A549 (cell line): ENCODE results near the gene STAG2. TPM values are rescaled to one million over a fixed set of nuclear protein-coding genes. Genes with fewer than 3 reads are reported as not detected.
A peak's percentile ranks its signal among the peaks of the same experiment; 100 is the strongest.

Source experiments
- ATAC-seq, 2 experiments: fragments of 200-7000 bp in 1 of 2; fragments of >200 bp in 1 of 2; cut with Nextera tagmentation in 1 of 2; cut with Tn5 transposase in 1 of 2; 3 replicates each; pipeline versions ENCODE4 v1.8.0 to v1.9.1; 2018 to 2020; ENCODE audit warnings: mild to moderate bottlenecking in 1 of 2, moderate library complexity in 1 of 2
- CTCF ChIA-PET: fragments of 300-600 bp; sonication (Branson Sonifier 250); formaldehyde crosslinking; extraction: SDS; loops from one replicate; lab custom pipeline; 2021; ENCODE audit warnings: antibody characterized with exemption, inconsistent platforms; lab: Yijun Ruan, JAX
- POLR2A ChIA-PET: fragments of 350-600 bp; formaldehyde crosslinking; extraction: SDS; loops from one replicate; lab custom pipeline; 2021; ENCODE audit warnings: antibody characterized with exemption, inconsistent platforms; lab: Yijun Ruan, JAX
- DNase-seq, 2 experiments: peaks; one replicate each; pipeline versions ENCODE4 v3.0.0 to v3.0.0-alpha.2; 2011 to 2016; ENCODE audit warnings: low read depth in 1 of 2, low spot score in 1 of 2
- FAIRE-seq: peaks from 2 replicates; lab custom pipeline; 2011; peaks lifted over from hg19 to GRCh38; lab: Jason Lieb, UNC
- H3K27ac ChIP-seq, 2 experiments: fragments of >200 bp; sonication (Bioruptor Twin); formaldehyde crosslinking; 3 replicates each; pipeline ENCODE4 v1.5.1; 2016 to 2017
- H3K4me1 ChIP-seq: fragments of >200 bp; sonication (Bioruptor Twin); formaldehyde crosslinking; 3 replicates; pipeline ENCODE4 v1.6.1; 2016
- H3K4me2 ChIP-seq: fragments of >200 bp; sonication (Bioruptor Twin); formaldehyde crosslinking; 3 replicates; pipeline ENCODE4 v1.6.1; 2016
- H3K4me3 ChIP-seq: fragments of >200 bp; sonication (Bioruptor Twin); formaldehyde crosslinking; 3 replicates; pipeline ENCODE4 v1.5.1; 2016
- H3K9me3 ChIP-seq: fragments of >200 bp; sonication (Bioruptor Twin); formaldehyde crosslinking; 3 replicates; pipeline ENCODE4 v1.6.1; 2016
- ATOH8 ChIP-seq: fragments of 250-450 bp; sonication (Bioruptor Pico); IDR thresholded peaks from 2 replicates; pipeline ENCODE4 v1.5.0; 2020; ENCODE audit warnings: low read depth, mild to moderate bottlenecking, moderate library complexity
- CBX2 ChIP-seq: fragments of 200-600 bp; sonication (generic); IDR thresholded peaks from 2 replicates; pipeline ENCODE4 v1.6.1; 2016; ENCODE audit warnings: low read depth, mild to moderate bottlenecking, borderline replicate concordance
- CEBPB ChIP-seq, 2 experiments: fragments of >200 bp in 1 of 2; sonication (Bioruptor Twin) in 1 of 2; formaldehyde crosslinking in 1 of 2; IDR thresholded peaks; 2 replicates each; pipeline ENCODE4 v1.6.1; 2012 to 2016
- CHD2 ChIP-seq: fragments of 150-350 bp; IDR thresholded peaks from 2 replicates; pipeline ENCODE4 v1.6.1; 2014; ENCODE audit warnings: low read length; ENCODE audit not compliant: partially characterized antibody
- EHMT2 ChIP-seq: fragments of 200-600 bp; sonication (generic); IDR thresholded peaks from 2 replicates; pipeline ENCODE4 v1.6.1; 2016; ENCODE audit warnings: antibody characterized with exemption, low read depth, mild to moderate bottlenecking, moderate library complexity
- EP300 ChIP-seq, 2 experiments: fragments of >200 bp; sonication (Bioruptor Twin); formaldehyde crosslinking; IDR thresholded peaks; 2 replicates in 1 of 2; 3 replicates in 1 of 2; pipeline ENCODE4 v1.6.1; 2016 to 2017
- ESRRA ChIP-seq: fragments of 150-350 bp; IDR thresholded peaks from 2 replicates; pipeline ENCODE4 v1.6.1; 2014; ENCODE audit warnings: mild to moderate bottlenecking, low read length, borderline replicate concordance
- FOSB ChIP-seq: fragments of 250-450 bp; sonication (Bioruptor Pico); IDR thresholded peaks from 2 replicates; pipeline ENCODE4 v1.5.0; 2020; ENCODE audit warnings: mild to moderate bottlenecking, moderate library complexity
- FOSL2 ChIP-seq, 2 experiments: fragments of 450-650 bp in 1 of 2; fragments of >200 bp in 1 of 2; sonication (Bioruptor Twin) in 1 of 2; formaldehyde crosslinking; IDR thresholded peaks; 2 replicates each; pipeline versions ENCODE4 v1.5.0 to v1.6.1; 2016 to 2020; ENCODE audit warnings: mild to moderate bottlenecking in 1 of 2, moderate library complexity in 1 of 2
- HOXB13 ChIP-seq: fragments of 250-450 bp; sonication (Bioruptor Pico); IDR thresholded peaks from 2 replicates; pipeline ENCODE4 v1.5.0; 2020; ENCODE audit warnings: low read depth, mild to moderate bottlenecking, moderate library complexity
- JUNB ChIP-seq: fragments of >200 bp; sonication (Bioruptor Twin); formaldehyde crosslinking; IDR thresholded peaks from 2 replicates; pipeline ENCODE4 v1.6.1; 2016
- KDM5A ChIP-seq: fragments of 200-600 bp; sonication (generic); IDR thresholded peaks from 2 replicates; pipeline ENCODE4 v1.6.1; 2016; ENCODE audit warnings: antibody characterized with exemption, mild to moderate bottlenecking
- POLR2A ChIP-seq: IDR thresholded peaks from 2 replicates; pipeline ENCODE4 v1.6.1; 2012; ENCODE audit warnings: mild to moderate bottlenecking, low read length
- RARB ChIP-seq: fragments of 250-450 bp; sonication (Bioruptor Pico); IDR thresholded peaks from 2 replicates; pipeline ENCODE4 v1.8.0; 2021; ENCODE audit warnings: mild to moderate bottlenecking, moderate library complexity
- RCOR1 ChIP-seq: fragments of 150-350 bp; IDR thresholded peaks from 2 replicates; pipeline ENCODE4 v1.6.1; 2014; ENCODE audit warnings: antibody characterized with exemption, low read length, low read depth
- RFX5 ChIP-seq: fragments of 450-650 bp; IDR thresholded peaks from 2 replicates; pipeline ENCODE4 v1.7.1; 2014; ENCODE audit warnings: antibody characterized with exemption, mild to moderate bottlenecking, moderate library complexity
- SMC3 ChIP-seq: fragments of >200 bp; sonication (Bioruptor Twin); formaldehyde crosslinking; IDR thresholded peaks from 3 replicates; pipeline ENCODE4 v1.6.1; 2018; ENCODE audit warnings: inconsistent platforms
- TFCP2L1 ChIP-seq: fragments of 250-450 bp; sonication (Bioruptor Pico); IDR thresholded peaks from 2 replicates; pipeline ENCODE4 v1.5.0; 2021; ENCODE audit warnings: mild to moderate bottlenecking
- TP53 ChIP-seq: fragments of 250-450 bp; sonication (Bioruptor Pico); IDR thresholded peaks from 2 replicates; pipeline ENCODE4 v1.5.0; 2021; ENCODE audit warnings: mild to moderate bottlenecking, moderate library complexity
- ZNF302 ChIP-seq: fragments of 250-450 bp; sonication (Bioruptor Pico); IDR thresholded peaks from 2 replicates; pipeline ENCODE4 v1.9.0; 2021; ENCODE audit warnings: inconsistent platforms, mild to moderate bottlenecking, moderate library complexity
- ZSCAN20 ChIP-seq: fragments of 250-450 bp; sonication (Bioruptor Pico); IDR thresholded peaks from 2 replicates; pipeline ENCODE4 v1.8.0; 2022; ENCODE audit warnings: mild to moderate bottlenecking, moderate library complexity
- WGBS: methylation state at CpG from one replicate; pipeline ENCODE4 v1.1.6; 2017; ENCODE audit errors: missing lambda C conversion rate; 5-methylcytosine and 5-hydroxymethylcytosine counted together
- polyA plus RNA-seq, 4 experiments: library from polyadenylated mRNA; depleted of rRNA in 3 of 4; stranded (reverse); fragments of >200 nt; fragmentation: RNase III in 1 of 4; extraction: RNeasy Plus Mini Kit Qiagen cat#74134 plus additional on column Dnase treatment in 1 of 4; gene quantifications; 2 replicates in 3 of 4; 3 replicates in 1 of 4; pipeline ENCODE4 v1.2.3, GENCODE V29; 2011 to 2017

Gene STAG2
- polyA plus RNA-seq, 2 of the 4 experiments (the other 2 are of a cell fraction) = 49.5 to 92.8 TPM

- 1% methylated on average over 2 of the region's 2 CpGs for WGBS
- no peaks in the 10 kb centered on the region for H3K9me3 ChIP-seq
- POLR2A ChIA-PET = no interaction called here
- H3K4me3 ChIP-seq = no peak overlapping the region; the same call in 2 of the 3 replicates
- peaks cover 25% of the 10 kb centered on the region for H3K4me1 ChIP-seq
- DNase-seq = no peak
- H3K4me2 ChIP-seq = peak overlapping the region; percentile 91
- no peak for FAIRE-seq
- CTCF ChIA-PET = interaction anchor here (1.2 kb wide), 1 partner anchor 12 kb away, joined by 4 read pairs; no protein-coding TSS in a partner anchor
- ATAC-seq = no peak
- peak overlapping the region; percentile 60 to 64; a peak in 2 of 6 replicates for H3K27ac ChIP-seq
- TF ChIP-seq CEBPB (IDR thresholded peaks at IDR 0.05) (peak; percentile 28 to 44; a peak in 2 of 4 replicates), ZNF302 (CRISPR knock-in tag) (no peak), RCOR1 (no peak), CHD2 (no peak), CBX2 (no peak), HOXB13 (no peak), POLR2A (no peak), ATOH8 (CRISPR knock-in tag) (no peak)
Observed at GRCh38 chrX:123964156-123964834, 2.8 kb downstream of the STAG2 start.

GRCh38 chrX:123965712-123966111 lies 4.2 kb downstream of the STAG2 start:
- ChIA-PET CTCF (interaction anchor here (0.6 kb wide), 1 partner anchor 11 kb away, joined by 3 read pairs; no protein-coding TSS in a partner anchor), POLR2A (no interaction called here)
- FAIRE-seq = no peak
- no peak overlapping the region; the same call in 2 of the 3 replicates for H3K4me2 ChIP-seq
- no peak overlapping the region for H3K4me3 ChIP-seq
- H3K4me1 ChIP-seq = peaks cover 34% of the 10 kb centered on the region
- DNase-seq = no peak
- 89% methylated on average over 6 of the region's 6 CpGs for WGBS
- H3K27ac ChIP-seq = no peak overlapping the region
- ATAC-seq = no peak
- H3K9me3 ChIP-seq = no peaks in the 10 kb centered on the region
- TF ChIP-seq FOSL2 (IDR thresholded peaks at IDR 0.05) (no peak), FOSL2 (CRISPR knock-in tag; IDR thresholded peaks at IDR 0.05) (no peak), EP300 (IDR thresholded peaks at IDR 0.05) (no peak), RARB (no peak), TP53 (CRISPR knock-in tag) (no peak), SMC3 (no peak), KDM5A (no peak), ZNF302 (CRISPR knock-in tag) (no peak), FOSB (CRISPR knock-in tag) (no peak), EHMT2 (no peak), JUNB (no peak), TFCP2L1 (no peak), ZSCAN20 (CRISPR knock-in tag) (no peak), CHD2 (no peak), RFX5 (no peak)

- TF ChIP-seq ESRRA = no peak
- TF ChIP-seq CEBPB (IDR thresholded peaks at IDR 0.05) = no peak
- no peak for DNase-seq
- Histone ChIP-seq H3K4me2 (no peak overlapping the region), H3K4me3 (no peak overlapping the region), H3K27ac (no peak overlapping the region), H3K4me1 (peaks cover 47% of the 10 kb centered on the region), H3K9me3 (no peaks in the 10 kb centered on the region)
- ChIA-PET POLR2A (no interaction called here), CTCF (interaction anchor here (1.9 kb wide), 1 partner anchor 9 kb away, joined by 9 read pairs; no protein-coding TSS in a partner anchor)
- no peak for ATAC-seq
- no peak for FAIRE-seq
- WGBS = 93% methylated on average over 7 of the region's 7 CpGs
Observed at GRCh38 chrX:123967497-123967896, 6.0 kb downstream of the STAG2 start.
